CD4-positive, alpha-beta T cell treated with Interleukin-4 for 4 hours (primary cell): ENCODE results near the gene C10orf105.
A peak's percentile ranks its signal among the peaks of the same experiment; 100 is the strongest.

Experiments
- DNase-seq: peaks from one replicate; pipeline ENCODE4 v3.0.0-alpha.2; 2020

Gene C10orf105

GRCh38 chr10:71737001-71737833 lies 17.6 kb upstream of the C10orf105 start:
- DNase-seq = no peak

- DNase-seq = no peak
Measured at GRCh38 chr10:71736570-71736952, 17.0 kb upstream of the C10orf105 start.

GRCh38 chr10:71735709-71736569 lies 16.4 kb upstream of the C10orf105 start:
- peak; percentile 60 for DNase-seq

GRCh38 chr10:71734797-71735196 lies 15.2 kb upstream of the C10orf105 start:
- no peak for DNase-seq

- DNase-seq = no peak
Measured at GRCh38 chr10:71731791-71732190, 12.2 kb upstream of the C10orf105 start.

- DNase-seq = no peak
Measured at GRCh38 chr10:71729161-71729636, 9.6 kb upstream of the C10orf105 start.

- DNase-seq = peak; percentile 83
Measured at GRCh38 chr10:71727738-71728737, 8.5 kb upstream of the C10orf105 start.

- DNase-seq = peak; percentile 70
Measured at GRCh38 chr10:71727105-71727737, 7.6 kb upstream of the C10orf105 start.

- DNase-seq = peak; percentile 48
Measured at GRCh38 chr10:71726580-71727104, 7.1 kb upstream of the C10orf105 start.

- DNase-seq = peak; percentile 60
Measured at GRCh38 chr10:71725998-71726579, 6.5 kb upstream of the C10orf105 start.

- no peak for DNase-seq
Measured at GRCh38 chr10:71725249-71725648, 5.7 kb upstream of the C10orf105 start.

- DNase-seq = no peak
Measured at GRCh38 chr10:71724539-71724938, 5.0 kb upstream of the C10orf105 start.

GRCh38 chr10:71723311-71723710 lies 3.7 kb upstream of the C10orf105 start:
- DNase-seq = no peak

- no peak for DNase-seq
Measured at GRCh38 chr10:71722849-71723248, 3.3 kb upstream of the C10orf105 start.

- no peak for DNase-seq
Measured at GRCh38 chr10:71721313-71721712, 1.7 kb upstream of the C10orf105 start.

- DNase-seq = no peak
Measured at GRCh38 chr10:71720288-71720687, 710 bp upstream of the C10orf105 start.

- DNase-seq = no peak
Measured at GRCh38 chr10:71719042-71719441, 536 bp downstream of the C10orf105 start.

- no peak for DNase-seq
Measured at GRCh38 chr10:71718165-71718698, 1.3 kb downstream of the C10orf105 start.

GRCh38 chr10:71717551-71717951 lies 2.0 kb downstream of the C10orf105 start:
- DNase-seq = no peak

GRCh38 chr10:71717056-71717455 lies 2.5 kb downstream of the C10orf105 start:
- DNase-seq = no peak

- no peak for DNase-seq
Measured at GRCh38 chr10:71716426-71716825, 3.2 kb downstream of the C10orf105 start.
